Lower leg skin (tissue), 3 donors: Measurements from ENCODE around the gene ZNF593.

Experiments used
- CTCF ChIP-seq, 3 donors: fragments of 450-650 bp; IDR thresholded peaks; one replicate each; pipeline ENCODE4 v1.5.1; 2016; ENCODE audit warnings: antibody characterized with exemption in 3 of 3, mild to moderate bottlenecking in 3 of 3, moderate library complexity in 2 of 3
- POLR2A ChIP-seq, 2 donors: fragments of 450-650 bp; IDR thresholded peaks; one replicate each; pipeline ENCODE4 v1.6.1; 2016 to 2017; ENCODE audit warnings: antibody characterized with exemption in 2 of 2, mild to moderate bottlenecking in 1 of 2, moderate library complexity in 1 of 2

GRCh38 chr1:26200413-26200812 is 30.7 kb downstream of the ZNF593 start:
- TF ChIP-seq POLR2A (IDR thresholded peaks at IDR 0.05) (no peak), CTCF (IDR thresholded peaks at IDR 0.05) (no peak)
